OCI-LY7 (cell line): ENCODE data around the gene ANKS1B. TPM values are rescaled to one million over a fixed set of nuclear protein-coding genes. Genes with fewer than 3 reads are reported as not detected.
"Not testable (repeated sequence)": the region's sequence is repeated elsewhere in the genome, so short reads cannot be mapped to it uniquely, and the experiment has no call there.

Experiments used
- BruUV-seq: library from RNA; stranded (reverse); fragments of 400-500 nt; replicated peaks from 2 replicates; lab custom pipeline; 2021; lab: Mats Ljungman, UMichigan
- CTCF ChIA-PET: fragments of 300-600 bp; sonication (Branson Sonifier 250); formaldehyde crosslinking; loops from one replicate; lab custom pipeline; 2022; ENCODE audit warnings: antibody characterized with exemption; ENCODE audit not compliant: unreplicated experiment; lab: Charles Lee
- POLR2A ChIA-PET: fragments of 300-600 bp; sonication (Branson Sonifier 250); formaldehyde crosslinking; loops from one replicate; lab custom pipeline; 2022; ENCODE audit warnings: antibody characterized with exemption; lab: Charles Lee
- DNase-seq: peaks from one replicate; pipeline ENCODE4 v3.0.0-alpha.2; 2015; ENCODE audit warnings: low spot score
- H2AFZ ChIP-seq: fragments of 200-600 bp; sonication (generic), shearing (Covaris generic); 2 replicates; pipeline ENCODE4 v1.6.1; 2014; ENCODE audit warnings: mild to moderate bottlenecking, antibody characterized with exemption, low read length, moderate library complexity
- H3K27ac ChIP-seq: fragments of 200-600 bp; sonication (generic); 2 replicates; pipeline ENCODE4 v1.5.1; 2014; ENCODE audit warnings: mixed run types, low read depth, mild to moderate bottlenecking, moderate library complexity, low read length, inconsistent platforms; ENCODE audit not compliant: poor library complexity, severe bottlenecking
- H3K36me3 ChIP-seq: fragments of 200-600 bp; sonication (generic); 2 replicates; pipeline ENCODE4 v1.6.1; 2014; ENCODE audit warnings: mild to moderate bottlenecking, antibody characterized with exemption, low read length, moderate library complexity, mixed read lengths; ENCODE audit not compliant: insufficient read depth
- H3K4me1 ChIP-seq: fragments of 200-600 bp; sonication (generic); 2 replicates; pipeline ENCODE4 v1.5.1; 2014; ENCODE audit warnings: mild to moderate bottlenecking, low read length; ENCODE audit not compliant: insufficient read depth, poor library complexity, severe bottlenecking
- H3K4me2 ChIP-seq: fragments of 200-600 bp; sonication (generic); 2 replicates; pipeline ENCODE4 v1.6.1; 2014; ENCODE audit warnings: mild to moderate bottlenecking, low read length
- H3K4me3 ChIP-seq: fragments of 200-600 bp; sonication (generic); 2 replicates; pipeline ENCODE4 v1.5.1; 2014; ENCODE audit warnings: mild to moderate bottlenecking, low read depth, low read length; ENCODE audit not compliant: poor library complexity, severe bottlenecking
- H3K79me2 ChIP-seq: fragments of 200-600 bp; sonication (generic); 2 replicates; pipeline ENCODE4 v1.6.1; 2016; ENCODE audit warnings: low read depth, mild to moderate bottlenecking, low read length, moderate library complexity, mixed read lengths; ENCODE audit not compliant: insufficient read depth
- H3K9me2 ChIP-seq: fragments of 200-600 bp; sonication (generic); 2 replicates; pipeline ENCODE4 v1.6.1; 2016; ENCODE audit warnings: mild to moderate bottlenecking, low read length, mixed read lengths; ENCODE audit not compliant: insufficient read depth
- H3K9me3 ChIP-seq: fragments of 200-600 bp; sonication (generic); 2 replicates; pipeline ENCODE4 v1.6.1; 2014; ENCODE audit warnings: mild to moderate bottlenecking, mixed run types, low read length, mixed read lengths
- H4K20me1 ChIP-seq: fragments of 200-600 bp; sonication (generic); 2 replicates; pipeline ENCODE4 v1.6.1; 2014; ENCODE audit warnings: mild to moderate bottlenecking, antibody characterized with exemption, low read length, moderate library complexity, mixed read lengths; ENCODE audit not compliant: insufficient read depth
- CTCF ChIP-seq: fragments of 200-600 bp; sonication (generic); conservative IDR thresholded peaks from 2 replicates; pipeline ENCODE4 v1.5.1; 2014; ENCODE audit warnings: mild to moderate bottlenecking, antibody characterized with exemption, low read length, moderate library complexity, mixed read lengths
- EZH2phosphoT487 ChIP-seq: fragments of 200-600 bp; sonication (generic); IDR thresholded peaks from 2 replicates; pipeline ENCODE4 v1.6.1; 2018; ENCODE audit warnings: low read depth, borderline replicate concordance, mild to moderate bottlenecking, mixed run types, antibody characterized with exemption, low read length, moderate library complexity, mixed read lengths
- intact Hi-C: fragments of 100-400 bp; cut with micrococcal nuclease; formaldehyde crosslinking; loops from one replicate; pipeline ENCODE4 v1.10.0; 2022; ENCODE audit not compliant: unreplicated experiment
- total RNA-seq, 2 experiments: library from RNA; depleted of rRNA in 1 of 2; stranded (reverse); fragments of >200 nt in 1 of 2; shearing (Covaris generic) in 1 of 2; gene quantifications; 2 replicates each; pipeline ENCODE4 v1.2.3, GENCODE V29; 2014 to 2022

The ANKS1B gene
- total RNA-seq, 2 experiments from 2014 or later = 2.9 to 6.0 TPM

GRCh38 chr12:100020370-100020769 lies 35.6 kb upstream of the ANKS1B start:
- Histone ChIP-seq H3K4me3 (no peak overlapping the region), H3K9me2 (no peaks in the 10 kb centered on the region), H3K4me1 (no peaks in the 10 kb centered on the region), H3K4me2 (no peak overlapping the region), H2AFZ (no peak overlapping the region), H3K27ac (no peak overlapping the region), H3K9me3 (no peaks in the 10 kb centered on the region), H3K79me2 (no peaks in the 10 kb centered on the region), H3K36me3 (no peaks in the 10 kb centered on the region), H4K20me1 (no peaks in the 10 kb centered on the region)
- ChIA-PET CTCF (no interaction called here), POLR2A (interaction anchor here (0.7 kb wide), 1 partner anchor 203 kb away, joined by 4 read pairs; no protein-coding TSS in a partner anchor)
- no TSS peak for BruUV-seq
- no peak for DNase-seq
- intact Hi-C loops = no loop called here
- TF ChIP-seq EZH2phosphoT487 (no peak), CTCF (no peak)

DNA sequence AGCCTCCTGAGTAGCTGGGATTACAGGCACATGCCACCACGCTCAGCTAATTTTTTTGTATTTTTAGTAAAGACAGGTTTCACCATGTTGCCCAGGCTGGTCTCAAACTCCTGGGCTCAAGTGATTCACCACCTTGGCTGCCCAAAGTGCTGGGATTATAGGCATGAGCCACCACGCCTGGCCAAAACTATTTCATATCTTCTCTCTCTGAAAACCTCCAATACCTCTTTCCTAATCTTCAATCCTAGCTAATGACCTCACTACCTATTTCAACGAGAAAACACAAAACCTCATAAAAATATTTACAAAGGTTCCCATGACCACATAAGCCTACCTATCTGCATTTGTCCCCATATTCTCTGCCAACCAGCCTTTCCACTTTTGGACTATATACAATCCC lies 32.3 kb upstream of the ANKS1B start:
- H3K9me2 ChIP-seq = no peaks in the 10 kb centered on the region
- DNase-seq = no peak
- BruUV-seq = no TSS peak
- intact Hi-C loops = no loop called here
- H4K20me1 ChIP-seq = no peaks in the 10 kb centered on the region
- H2AFZ ChIP-seq = no peak overlapping the region
- no peaks in the 10 kb centered on the region for H3K36me3 ChIP-seq
- no peak overlapping the region for H3K4me2 ChIP-seq
- H3K9me3 ChIP-seq = no peaks in the 10 kb centered on the region
- no peak overlapping the region for H3K27ac ChIP-seq
- CTCF ChIA-PET = no interaction called here
- no peaks in the 10 kb centered on the region for H3K4me1 ChIP-seq
- POLR2A ChIA-PET = interaction anchor here (0.7 kb wide), 1 partner anchor 15 kb away, joined by 3 read pairs; no protein-coding TSS in a partner anchor
- H3K4me3 ChIP-seq = no peak overlapping the region
- H3K79me2 ChIP-seq = no peaks in the 10 kb centered on the region
- TF ChIP-seq EZH2phosphoT487 = no peak
- TF ChIP-seq CTCF = no peak

GRCh38 chr12:100016304-100016703 lies 31.6 kb upstream of the ANKS1B start:
- POLR2A ChIA-PET, H3K9me3 ChIP-seq, H3K9me2 ChIP-seq, intact Hi-C loops, H3K79me2 ChIP-seq, BruUV-seq, H3K27ac ChIP-seq, H3K4me1 ChIP-seq, CTCF ChIA-PET, H4K20me1 ChIP-seq, H3K4me3 ChIP-seq, H3K4me2 ChIP-seq, H3K36me3 ChIP-seq, H2AFZ ChIP-seq, DNase-seq: not testable (repeated sequence)

GRCh38 chr12:100005846-100006245 lies 21.1 kb upstream of the ANKS1B start:
- H3K4me3 ChIP-seq, H3K79me2 ChIP-seq, DNase-seq, intact Hi-C loops, BruUV-seq, CTCF ChIA-PET, H2AFZ ChIP-seq, H3K9me3 ChIP-seq, H3K27ac ChIP-seq, H3K9me2 ChIP-seq, H4K20me1 ChIP-seq, H3K4me1 ChIP-seq, H3K4me2 ChIP-seq, H3K36me3 ChIP-seq: not testable (repeated sequence)
- POLR2A ChIA-PET = interaction anchor here (0.5 to 0.7 kb wide), 2 partner anchors 10 to 956 kb away, joined by 3 read pairs; no protein-coding TSS in a partner anchor
